Loucy (cell line): Measurements from ENCODE around the gene SEL1L3.

Experiments used
- CTCF ChIP-seq: fragments of 200-600 bp; sonication (generic); conservative IDR thresholded peaks from 2 replicates; pipeline ENCODE4 v1.5.1; 2014; ENCODE audit warnings: mild to moderate bottlenecking, antibody characterized with exemption, low read length
- EZH2phosphoT487 ChIP-seq: fragments of 200-600 bp; IDR thresholded peaks from 2 replicates; pipeline ENCODE4 v1.6.1; 2018; ENCODE audit warnings: antibody characterized with exemption, mild to moderate bottlenecking, moderate library complexity, borderline replicate concordance

- TF ChIP-seq CTCF, result no peak
- TF ChIP-seq EZH2phosphoT487, result no peak
Measured at GRCh38 chr4:25722964-25723363, 139.8 kb downstream of the SEL1L3 start.
